ENCODE results near the gene AKAP6. TPM values are rescaled to one million over a fixed set of nuclear protein-coding genes. Genes with fewer than 3 reads are reported as not detected.

Gene AKAP6, protein sequence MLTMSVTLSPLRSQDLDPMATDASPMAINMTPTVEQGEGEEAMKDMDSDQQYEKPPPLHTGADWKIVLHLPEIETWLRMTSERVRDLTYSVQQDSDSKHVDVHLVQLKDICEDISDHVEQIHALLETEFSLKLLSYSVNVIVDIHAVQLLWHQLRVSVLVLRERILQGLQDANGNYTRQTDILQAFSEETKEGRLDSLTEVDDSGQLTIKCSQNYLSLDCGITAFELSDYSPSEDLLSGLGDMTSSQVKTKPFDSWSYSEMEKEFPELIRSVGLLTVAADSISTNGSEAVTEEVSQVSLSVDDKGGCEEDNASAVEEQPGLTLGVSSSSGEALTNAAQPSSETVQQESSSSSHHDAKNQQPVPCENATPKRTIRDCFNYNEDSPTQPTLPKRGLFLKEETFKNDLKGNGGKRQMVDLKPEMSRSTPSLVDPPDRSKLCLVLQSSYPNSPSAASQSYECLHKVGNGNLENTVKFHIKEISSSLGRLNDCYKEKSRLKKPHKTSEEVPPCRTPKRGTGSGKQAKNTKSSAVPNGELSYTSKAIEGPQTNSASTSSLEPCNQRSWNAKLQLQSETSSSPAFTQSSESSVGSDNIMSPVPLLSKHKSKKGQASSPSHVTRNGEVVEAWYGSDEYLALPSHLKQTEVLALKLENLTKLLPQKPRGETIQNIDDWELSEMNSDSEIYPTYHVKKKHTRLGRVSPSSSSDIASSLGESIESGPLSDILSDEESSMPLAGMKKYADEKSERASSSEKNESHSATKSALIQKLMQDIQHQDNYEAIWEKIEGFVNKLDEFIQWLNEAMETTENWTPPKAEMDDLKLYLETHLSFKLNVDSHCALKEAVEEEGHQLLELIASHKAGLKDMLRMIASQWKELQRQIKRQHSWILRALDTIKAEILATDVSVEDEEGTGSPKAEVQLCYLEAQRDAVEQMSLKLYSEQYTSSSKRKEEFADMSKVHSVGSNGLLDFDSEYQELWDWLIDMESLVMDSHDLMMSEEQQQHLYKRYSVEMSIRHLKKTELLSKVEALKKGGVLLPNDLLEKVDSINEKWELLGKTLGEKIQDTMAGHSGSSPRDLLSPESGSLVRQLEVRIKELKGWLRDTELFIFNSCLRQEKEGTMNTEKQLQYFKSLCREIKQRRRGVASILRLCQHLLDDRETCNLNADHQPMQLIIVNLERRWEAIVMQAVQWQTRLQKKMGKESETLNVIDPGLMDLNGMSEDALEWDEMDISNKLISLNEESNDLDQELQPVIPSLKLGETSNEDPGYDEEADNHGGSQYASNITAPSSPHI (N-terminal part only)
- polyA plus RNA-seq (ENCODE audit: insufficient read length in 3 of 3) = 1 to 10 TPM; 2.6 to 2.7 (median 2.6) TPM
- long read RNA-seq, donor 1 = 0 reads
- long read RNA-seq, donor 2 = 0 reads
- long read RNA-seq, donor 3 = 0 reads
- long read RNA-seq, donor 4 = 0 reads
- long read RNA-seq, donor 5 = 0 reads
- long read RNA-seq, donor 6 = 0 reads
- long read RNA-seq, donor 7 = 0 reads
- long read RNA-seq, donor 8 = 0 reads
- long read RNA-seq, donor 9 = 0 reads
- long read RNA-seq, donor 10 = 0 reads
- long read RNA-seq, donor 11 = 0 reads
- long read RNA-seq, donor 12 = 0 reads
- long read RNA-seq, donor 13 = 0 reads
- long read RNA-seq, donor 14 = 0 reads
- long read RNA-seq, donor 15 = 0 reads
- long read RNA-seq, donor 16 = 0 reads

GRCh38 chr14:32329146-32329545, at the start of gene AKAP6:
TSS of gene AKAP6 (plus strand) at chr14:32329298. CDS start at chr14:32433494, 104,196 bp downstream.
- DNase-seq (ENCODE audit: extremely low read depth in 1 of 11, low read depth in 9 of 11, low spot score in 4 of 11) = no peak

DNA sequence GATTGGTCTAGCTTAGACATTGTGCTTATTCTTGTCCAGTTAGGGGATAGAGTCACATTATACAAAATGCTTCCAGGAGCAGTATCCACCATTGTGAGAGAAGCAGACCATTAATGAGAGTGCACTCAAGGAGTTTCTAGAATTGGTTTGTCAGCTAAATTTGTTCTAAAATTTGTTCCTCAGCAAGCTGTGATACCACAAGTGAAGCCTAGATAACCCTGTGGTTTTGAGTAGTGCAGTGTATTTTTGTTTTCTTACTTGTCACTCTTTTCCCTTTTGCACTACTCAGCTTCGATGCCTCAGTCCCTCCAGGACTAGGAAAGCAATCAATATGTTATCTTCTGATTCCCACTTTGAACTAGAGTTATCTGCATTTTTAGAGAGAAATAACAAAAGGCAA, 42.5 kb upstream of the AKAP6 start:
- DNase-seq (ENCODE audit: extremely low read depth in 1 of 11, low read depth in 9 of 11, low spot score in 4 of 11) = no peak

DNA sequence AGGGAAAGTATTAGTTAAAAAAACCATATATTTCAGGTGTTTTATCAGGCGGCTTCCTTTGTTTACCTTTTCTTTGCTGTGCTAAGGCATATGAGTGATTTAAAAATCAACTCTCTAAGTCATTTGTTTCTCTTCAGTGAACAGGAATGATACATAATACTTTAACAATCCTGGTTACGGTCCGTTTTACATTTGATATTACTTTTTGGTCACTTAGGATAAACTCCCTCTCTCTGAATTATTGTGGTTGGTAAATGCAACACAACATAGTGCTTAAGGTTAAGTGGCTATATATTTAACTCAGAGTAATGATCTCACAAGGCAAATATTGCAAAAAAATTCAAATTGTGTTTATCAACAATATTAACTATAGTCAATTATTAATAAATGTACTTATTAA, 32.7 kb upstream of the AKAP6 start:
- DNase-seq (ENCODE audit: extremely low read depth in 1 of 11, low read depth in 9 of 11, low spot score in 4 of 11) = no peak

DNA sequence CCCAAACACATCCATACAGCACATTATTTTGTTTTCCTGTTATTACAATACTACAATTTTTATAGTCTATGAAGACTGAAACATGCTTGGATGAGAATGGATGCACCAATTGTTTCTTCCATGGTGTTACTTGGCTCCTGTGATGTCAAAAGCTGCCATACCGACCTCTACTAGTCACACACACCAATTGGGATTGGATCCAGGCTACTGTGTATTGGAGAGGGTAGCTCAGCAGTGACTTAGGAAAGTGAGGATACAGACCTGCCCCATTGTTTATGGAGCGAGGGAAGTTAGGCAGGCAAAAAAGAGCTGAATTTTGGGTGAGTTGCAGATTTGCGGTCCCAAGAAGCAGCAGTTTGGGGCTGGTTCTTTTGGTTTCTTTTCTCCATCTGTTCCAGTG, 30.8 kb upstream of the AKAP6 start:
- no peak for DNase-seq (ENCODE audit: extremely low read depth in 1 of 11, low read depth in 9 of 11, low spot score in 4 of 11)

- DNase-seq (ENCODE audit: extremely low read depth in 1 of 11, low read depth in 9 of 11, low spot score in 4 of 11) = no peak
Observed at GRCh38 chr14:32300136-32300535, 29.0 kb upstream of the AKAP6 start.

GRCh38 chr14:32303865-32304264, 25.2 kb upstream of the AKAP6 start:
- no peak for DNase-seq (ENCODE audit: extremely low read depth in 1 of 11, low read depth in 9 of 11, low spot score in 4 of 11)

DNA sequence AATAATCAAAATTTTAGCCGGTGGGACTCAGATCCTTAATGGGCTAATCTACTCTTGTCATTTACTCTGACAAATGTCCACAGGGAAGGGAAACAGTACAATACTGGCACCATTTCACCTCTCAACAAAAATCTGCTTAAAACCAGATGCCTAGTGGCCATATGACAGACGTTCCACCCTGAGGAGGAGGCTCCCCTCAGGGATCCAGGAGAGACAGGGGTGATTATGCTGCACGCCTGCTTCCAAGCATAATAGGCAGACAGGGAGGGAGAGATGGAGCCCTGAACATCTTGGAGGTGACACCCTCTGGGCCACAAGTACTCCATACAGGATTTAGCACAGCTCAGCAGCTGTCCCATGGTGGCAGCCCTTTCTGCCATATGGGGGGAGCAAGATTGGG, 24.8 kb upstream of the AKAP6 start:
- no peak for DNase-seq (ENCODE audit: extremely low read depth in 1 of 11, low read depth in 9 of 11, low spot score in 4 of 11)

DNA sequence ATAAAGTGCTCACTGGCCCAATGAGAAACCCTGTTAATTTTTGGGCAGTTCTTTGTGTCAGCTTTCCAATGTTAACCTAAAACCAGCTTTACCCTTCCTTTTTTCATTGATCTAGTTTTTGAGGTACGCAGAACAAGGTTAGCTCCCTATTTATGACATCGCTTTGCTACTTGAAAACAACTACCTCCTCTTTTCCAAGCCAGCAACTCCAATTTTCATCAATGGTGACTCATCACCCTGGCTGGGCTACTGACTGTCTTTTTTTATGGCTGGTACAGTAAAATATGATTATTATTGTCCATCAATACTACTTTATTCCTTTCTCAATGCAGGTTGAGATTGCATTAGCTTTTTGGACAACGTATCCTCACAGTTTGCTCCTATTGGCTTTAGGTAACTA, 22.5 kb upstream of the AKAP6 start:
- DNase-seq (ENCODE audit: extremely low read depth in 1 of 11, low read depth in 9 of 11, low spot score in 4 of 11) = no peak

- DNase-seq (ENCODE audit: extremely low read depth in 1 of 11, low read depth in 9 of 11, low spot score in 4 of 11) = no peak
Observed at GRCh38 chr14:32307881-32308582, 21.1 kb upstream of the AKAP6 start.

DNA sequence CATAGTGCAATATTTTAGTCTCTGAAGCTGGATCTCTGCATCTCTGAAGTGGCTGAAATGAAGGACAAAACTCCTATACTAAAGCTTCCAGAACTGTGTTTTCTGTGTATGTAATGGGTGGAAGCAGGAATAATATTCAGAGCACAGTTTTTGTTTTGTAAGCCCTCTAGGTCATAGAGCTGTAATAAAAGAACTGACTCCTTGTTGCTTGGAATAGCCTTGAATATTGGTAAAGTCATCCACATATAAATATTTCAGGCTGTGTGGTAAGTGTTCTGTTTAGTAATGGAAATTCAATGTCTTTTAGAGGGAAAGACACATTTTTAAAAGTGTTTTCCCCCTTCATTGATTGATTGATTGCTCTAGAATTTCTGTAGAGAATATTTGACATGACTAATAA, 18.2 kb upstream of the AKAP6 start:
- no peak for DNase-seq (ENCODE audit: extremely low read depth in 1 of 11, low read depth in 9 of 11, low spot score in 4 of 11)

DNA sequence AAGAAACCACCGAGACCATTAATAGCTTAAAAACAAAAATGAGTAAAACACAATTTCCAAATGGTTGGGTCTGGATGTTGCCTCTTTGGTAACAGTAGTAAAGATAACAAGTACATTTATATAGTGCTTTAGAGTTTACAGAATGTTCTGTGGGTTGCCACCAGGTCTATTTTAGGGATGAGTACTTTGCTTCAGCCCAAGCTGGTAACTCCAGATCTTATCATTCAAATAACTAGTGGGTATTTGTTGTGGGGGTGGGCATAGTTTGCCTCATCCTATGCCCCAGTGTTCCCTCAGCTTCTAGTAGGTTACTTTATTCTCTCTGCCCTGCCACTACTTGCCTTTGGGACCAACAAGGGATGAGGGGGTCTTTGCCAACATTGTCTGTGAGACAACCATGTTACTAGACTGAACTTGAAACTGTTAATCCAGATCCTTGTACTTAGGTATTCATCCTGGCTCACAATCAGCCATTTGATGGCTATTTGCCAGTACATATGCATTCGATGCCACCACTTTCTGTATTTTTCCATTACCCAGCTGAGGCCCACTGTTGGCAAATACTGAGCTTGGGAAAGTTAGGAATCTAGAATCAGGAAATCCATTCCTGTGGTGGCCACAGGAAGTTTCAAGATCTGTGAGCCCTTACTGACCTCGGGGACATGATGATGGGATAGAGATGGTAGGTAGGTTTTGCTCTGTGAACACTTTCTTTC, 17.6 kb upstream of the AKAP6 start:
- no peak for DNase-seq (ENCODE audit: extremely low read depth in 1 of 11, low read depth in 9 of 11, low spot score in 4 of 11)

DNA sequence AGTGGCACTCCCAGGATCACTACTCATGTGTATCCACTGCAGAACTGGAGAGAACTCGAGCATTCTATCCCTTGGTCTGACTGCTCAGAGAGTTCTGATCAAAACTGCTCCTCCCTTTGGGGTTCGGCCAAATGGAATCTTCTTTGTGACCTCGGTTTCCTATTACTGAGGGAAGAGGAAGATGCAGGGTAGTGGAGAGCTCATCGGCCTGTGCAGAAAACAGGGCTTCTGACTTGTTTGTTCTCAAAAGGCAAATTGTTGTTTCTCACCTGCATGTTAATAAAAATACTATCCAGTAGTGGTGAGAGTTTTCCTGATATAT, 17.1 kb upstream of the AKAP6 start:
- DNase-seq (ENCODE audit: extremely low read depth in 1 of 11, low read depth in 9 of 11, low spot score in 4 of 11) = no peak

DNA sequence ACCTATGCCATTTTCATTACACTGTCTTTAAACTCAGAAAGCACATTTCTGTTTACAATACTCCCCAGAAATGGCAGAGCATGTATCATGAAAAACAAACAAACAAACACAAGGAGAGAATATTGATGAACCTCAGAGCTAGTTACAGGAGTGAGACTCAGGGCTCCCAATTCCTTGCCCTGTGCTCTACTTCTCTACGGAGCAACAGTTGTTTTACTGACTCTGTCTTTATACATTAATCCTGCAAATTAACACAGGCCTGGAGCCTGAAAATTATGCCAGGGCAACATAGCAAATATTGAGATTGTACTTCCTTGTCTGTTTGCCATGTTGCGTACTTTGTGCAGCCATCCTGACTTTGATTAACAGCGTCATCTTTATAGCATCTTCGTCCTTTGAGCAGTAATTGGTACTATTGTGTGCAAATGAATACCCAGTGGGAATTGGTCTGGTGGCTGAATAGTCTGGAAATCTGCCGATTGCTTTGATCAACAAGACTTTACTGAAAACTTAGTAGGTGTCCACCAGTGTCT, 15.2 kb upstream of the AKAP6 start:
- DNase-seq (ENCODE audit: extremely low read depth in 1 of 11, low read depth in 9 of 11, low spot score in 4 of 11) = no peak

GRCh38 chr14:32318087-32318795, 10.9 kb upstream of the AKAP6 start:
- no peak for DNase-seq (ENCODE audit: extremely low read depth in 1 of 11, low read depth in 9 of 11, low spot score in 4 of 11)

DNA sequence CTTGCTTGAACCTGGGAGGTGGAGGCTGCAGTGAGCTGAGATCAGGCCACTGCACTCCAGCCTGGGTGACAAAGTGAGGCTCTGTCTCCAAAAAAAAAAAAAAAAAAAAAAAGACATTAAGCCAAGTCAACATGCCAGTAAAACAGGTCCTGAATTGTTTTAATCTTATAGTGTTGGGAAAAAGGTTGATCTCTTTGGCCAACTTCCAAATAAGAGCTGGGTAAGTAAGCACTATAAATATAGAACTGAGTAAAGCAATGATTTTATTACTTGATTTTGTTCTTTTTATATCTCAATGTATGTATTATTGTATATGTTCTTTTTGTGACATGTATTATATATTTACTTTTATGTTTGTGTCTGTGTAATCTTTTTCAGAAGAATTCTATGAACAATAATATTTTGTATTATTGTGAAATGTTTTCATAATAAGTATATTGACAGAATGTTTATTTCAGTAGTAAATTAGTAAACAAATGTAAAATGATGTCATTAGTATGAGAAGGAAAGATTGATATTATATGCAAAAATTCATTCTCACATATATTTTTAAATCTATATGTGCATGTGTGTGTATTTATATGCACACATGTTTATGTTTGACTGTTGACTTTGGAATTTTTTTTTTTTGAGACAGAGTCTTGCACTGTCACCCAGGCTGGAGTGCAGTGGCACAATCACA, 9.6 kb upstream of the AKAP6 start:
- no peak for DNase-seq (ENCODE audit: extremely low read depth in 1 of 11, low read depth in 9 of 11, low spot score in 4 of 11)

- DNase-seq (ENCODE audit: extremely low read depth in 1 of 11, low read depth in 9 of 11, low spot score in 4 of 11) = no peak
Observed at GRCh38 chr14:32324601-32325000, 4.5 kb upstream of the AKAP6 start.
